ENCODE results near the gene FRMD4A. TPM values are rescaled to one million over a fixed set of nuclear protein-coding genes. Genes with fewer than 3 reads are reported as not detected.

FRMD4A gene
- total RNA-seq, 1 experiment from 2014 or later: 0.23 TPM

- CTCF ChIA-PET: interaction anchor here (1.2 kb wide), 1 partner anchor 136 kb away, joined by 4 read pairs; no protein-coding TSS in a partner anchor
- BruUV-seq (replicated peaks): no TSS peak
- H3K9me3 Mint-ChIP-seq (ENCODE audit: unreplicated experiment): no peaks in the 10 kb centered on the region
- H3K27me3 Mint-ChIP-seq (ENCODE audit: insufficient read depth, unreplicated experiment): no peaks in the 10 kb centered on the region
- DNase-seq (ENCODE audit: unreplicated experiment): no peak
- peaks cover 14% of the 10 kb centered on the region for H3K36me3 Mint-ChIP-seq (ENCODE audit: insufficient read depth, unreplicated experiment)
- intact Hi-C loops (cut with micrococcal nuclease): no loop called here
- no peak for TF ChIP-seq CTCF (IDR thresholded peaks at IDR 0.05; ENCODE audit: unreplicated experiment)
- no peaks in the 10 kb centered on the region for H3K4me1 Mint-ChIP-seq (ENCODE audit: insufficient read depth, unreplicated experiment)
- H3K27ac Mint-ChIP-seq (ENCODE audit: low read depth, unreplicated experiment): no peak overlapping the region
- POLR2A ChIA-PET: interaction anchor here (0.6 to 0.7 kb wide), 2 partner anchors 33 to 304 kb away, joined by 3 to 4 read pairs; no protein-coding TSS in a partner anchor
- H3K4me3 Mint-ChIP-seq (ENCODE audit: unreplicated experiment): no peak overlapping the region
Observed at GRCh38 chr10:13650961-13651360, 679.8 kb downstream of the FRMD4A start.

GRCh38 chr10:13649844-13650520, 680.7 kb downstream of the FRMD4A start:
- BruUV-seq (replicated peaks): no TSS peak
- no peak for DNase-seq (ENCODE audit: unreplicated experiment)
- Mint-ChIP-seq H3K27ac (ENCODE audit: low read depth, unreplicated experiment) (no peak overlapping the region), H3K36me3 (ENCODE audit: insufficient read depth, unreplicated experiment) (peaks cover 14% of the 10 kb centered on the region), H3K27me3 (ENCODE audit: insufficient read depth, unreplicated experiment) (no peaks in the 10 kb centered on the region), H3K4me3 (ENCODE audit: unreplicated experiment) (no peak overlapping the region), H3K4me1 (ENCODE audit: insufficient read depth, unreplicated experiment) (no peaks in the 10 kb centered on the region), H3K9me3 (ENCODE audit: unreplicated experiment) (no peaks in the 10 kb centered on the region)
- POLR2A ChIA-PET: no interaction called here
- intact Hi-C loops (cut with micrococcal nuclease): no loop called here
- TF ChIP-seq CTCF (IDR thresholded peaks at IDR 0.05; ENCODE audit: unreplicated experiment): no peak
- CTCF ChIA-PET: interaction anchor here (0.6 to 0.7 kb wide), 3 partner anchors 19 to 1688 kb away, joined by 3 to 4 read pairs (median 3); no protein-coding TSS in a partner anchor

- BruUV-seq (replicated peaks): no TSS peak
- intact Hi-C loops (cut with micrococcal nuclease): no loop called here
- DNase-seq (ENCODE audit: unreplicated experiment): no peak
- ChIA-PET POLR2A (interaction anchor here (0.9 kb wide), 1 partner anchor 11 kb away, joined by 3 read pairs; no protein-coding TSS in a partner anchor), CTCF (interaction anchor here (0.6 to 1.7 kb wide), 4 partner anchors 9 to 276 kb away, joined by 3 to 8 read pairs (median 5); no protein-coding TSS in a partner anchor)
- peaks cover 9% of the 10 kb centered on the region for H3K36me3 Mint-ChIP-seq (ENCODE audit: insufficient read depth, unreplicated experiment)
- no peaks in the 10 kb centered on the region for H3K4me1 Mint-ChIP-seq (ENCODE audit: insufficient read depth, unreplicated experiment)
- no peak overlapping the region for H3K4me3 Mint-ChIP-seq (ENCODE audit: unreplicated experiment)
- TF ChIP-seq CTCF (IDR thresholded peaks at IDR 0.05; ENCODE audit: unreplicated experiment): no peak
- no peaks in the 10 kb centered on the region for H3K27me3 Mint-ChIP-seq (ENCODE audit: insufficient read depth, unreplicated experiment)
- no peak overlapping the region for H3K27ac Mint-ChIP-seq (ENCODE audit: low read depth, unreplicated experiment)
- no peaks in the 10 kb centered on the region for H3K9me3 Mint-ChIP-seq (ENCODE audit: unreplicated experiment)
Observed at GRCh38 chr10:13648425-13648824, 682.3 kb downstream of the FRMD4A start.

GRCh38 chr10:13644866-13645265, 685.9 kb downstream of the FRMD4A start:
- no peaks in the 10 kb centered on the region for H3K27me3 Mint-ChIP-seq (ENCODE audit: insufficient read depth, unreplicated experiment)
- TF ChIP-seq CTCF (IDR thresholded peaks at IDR 0.05; ENCODE audit: unreplicated experiment): no peak
- intact Hi-C loops (cut with micrococcal nuclease): no loop called here
- BruUV-seq (replicated peaks): no TSS peak
- H3K27ac Mint-ChIP-seq (ENCODE audit: low read depth, unreplicated experiment): no peak overlapping the region
- CTCF ChIA-PET: interaction anchor here (0.5 to 1.6 kb wide), 3 partner anchors 14 to 261 kb away, joined by 3 to 4 read pairs (median 3); no protein-coding TSS in a partner anchor
- DNase-seq (ENCODE audit: unreplicated experiment): no peak
- H3K4me3 Mint-ChIP-seq (ENCODE audit: unreplicated experiment): no peak overlapping the region
- peaks cover 4% of the 10 kb centered on the region for H3K4me1 Mint-ChIP-seq (ENCODE audit: insufficient read depth, unreplicated experiment)
- POLR2A ChIA-PET: interaction anchor here (0.7 kb wide), 1 partner anchor 42 kb away, joined by 4 read pairs; no protein-coding TSS in a partner anchor
- H3K9me3 Mint-ChIP-seq (ENCODE audit: unreplicated experiment): peaks cover 24% of the 10 kb centered on the region
- peaks cover 19% of the 10 kb centered on the region for H3K36me3 Mint-ChIP-seq (ENCODE audit: insufficient read depth, unreplicated experiment)

All from MCF 10A (cell line).